PFSK-1 (cell line): ENCODE measurements around the gene CTAG2.

Experiments used
- POLR2AphosphoS5 ChIP-seq: IDR thresholded peaks from 2 replicates; pipeline ENCODE4 v1.6.1; 2012; ENCODE audit warnings: low read depth, mild to moderate bottlenecking, control low read depth, low read length, moderate library complexity
- TAF1 ChIP-seq: IDR thresholded peaks from 2 replicates; pipeline ENCODE4 v1.6.1; 2012; ENCODE audit warnings: low read length, control low read depth, borderline replicate concordance; ENCODE audit not compliant: insufficient read depth

- TF ChIP-seq TAF1 (no peak), POLR2AphosphoS5 (no peak)
Measured at GRCh38 chrX:154660541-154660940, 7.2 kb upstream of the CTAG2 start.
